Measurements from ENCODE around the gene SANBR.

Gene SANBR

GRCh38 chr2:61090386-61090921, 24.8 kb downstream of the SANBR start:
- DNase-seq: no peak

GRCh38 chr2:61091485-61091884, 25.8 kb downstream of the SANBR start:
- no peak for DNase-seq

- no peak for DNase-seq
Measured at GRCh38 chr2:61096438-61096837, 30.8 kb downstream of the SANBR start.

- DNase-seq: no peak
Measured at GRCh38 chr2:61100801-61101200, 35.1 kb downstream of the SANBR start.

- DNase-seq: no peak
Measured at GRCh38 chr2:61109291-61109690, 43.6 kb downstream of the SANBR start.

- no peak for DNase-seq
Measured at GRCh38 chr2:61111708-61112107, 46.0 kb downstream of the SANBR start.

- no peak for DNase-seq
Measured at GRCh38 chr2:61114147-61114546, 48.5 kb downstream of the SANBR start.
